ENCODE data around the gene NR1H2. TPM values are rescaled to one million over a fixed set of nuclear protein-coding genes. Genes with fewer than 3 reads are reported as not detected.

The NR1H2 gene
- total RNA-seq, 1 donor, result 113 TPM

GRCh38 chr19:50418176-50419021, 42.1 kb downstream of the NR1H2 start, which contains the start of gene SPIB:
SPIB (plus strand) TSS chr19:50418938; CDS start chr19:50418963, 25 bp downstream.
- H3K27ac ChIP-seq (ENCODE audit: low read depth, low read length), result no peak within 1 kb of the TSS
- peaks cover 10% of the 10 kb centered on the region for H3K27me3 ChIP-seq (ENCODE audit: insufficient read depth, low read length)
- DNase-seq (ENCODE audit: insufficient read length, low spot score, missing footprints), result no peak
- H3K4me1 ChIP-seq (ENCODE audit: insufficient read depth, low read length), result no peaks in the 10 kb centered on the region
- H3K9me3 ChIP-seq (ENCODE audit: low read depth, low read length), result no peaks in the 10 kb centered on the region
- H3K4me3 ChIP-seq (ENCODE audit: insufficient read depth, low read length), result no peak within 1 kb of the TSS
- no peaks in the 10 kb centered on the region for H4K20me1 ChIP-seq (ENCODE audit: insufficient read depth, low read length)
- H2AFZ ChIP-seq (ENCODE audit: low read length), result no peak within 1 kb of the TSS
- H3K4me2 ChIP-seq (ENCODE audit: insufficient read depth, low read length), result no peak within 1 kb of the TSS
- no peaks in the 10 kb centered on the region for H3K36me3 ChIP-seq (ENCODE audit: insufficient read depth, low read length)
- H3K79me2 ChIP-seq (ENCODE audit: insufficient read depth, low read length), result no peaks in the 10 kb centered on the region
- TF ChIP-seq CTCF (IDR thresholded peaks at IDR 0.05; ENCODE audit: extremely low read depth, low read depth, low read length), result no peak

- H2AFZ ChIP-seq (ENCODE audit: low read length), result no peak overlapping the region
- no peaks in the 10 kb centered on the region for H4K20me1 ChIP-seq (ENCODE audit: insufficient read depth, low read length)
- H3K4me2 ChIP-seq (ENCODE audit: insufficient read depth, low read length), result no peak overlapping the region
- DNase-seq (ENCODE audit: insufficient read length, low spot score, missing footprints), result no peak
- no peak for TF ChIP-seq CTCF (IDR thresholded peaks at IDR 0.05; ENCODE audit: extremely low read depth, low read depth, low read length)
- no peak overlapping the region for H3K4me3 ChIP-seq (ENCODE audit: insufficient read depth, low read length)
- H3K4me1 ChIP-seq (ENCODE audit: insufficient read depth, low read length), result no peaks in the 10 kb centered on the region
- no peak overlapping the region for H3K27ac ChIP-seq (ENCODE audit: low read depth, low read length)
- H3K36me3 ChIP-seq (ENCODE audit: insufficient read depth, low read length), result no peaks in the 10 kb centered on the region
- H3K79me2 ChIP-seq (ENCODE audit: insufficient read depth, low read length), result no peaks in the 10 kb centered on the region
- H3K27me3 ChIP-seq (ENCODE audit: insufficient read depth, low read length), result peaks cover 10% of the 10 kb centered on the region
- no peaks in the 10 kb centered on the region for H3K9me3 ChIP-seq (ENCODE audit: low read depth, low read length)
Observed at GRCh38 chr19:50419022-50419579, 42.8 kb downstream of the NR1H2 start.

- Histone ChIP-seq H3K9me3 (ENCODE audit: low read depth, low read length) (no peaks in the 10 kb centered on the region), H3K4me1 (ENCODE audit: insufficient read depth, low read length) (no peaks in the 10 kb centered on the region), H3K4me3 (ENCODE audit: insufficient read depth, low read length) (no peak overlapping the region), H2AFZ (ENCODE audit: low read length) (no peak overlapping the region), H3K36me3 (ENCODE audit: insufficient read depth, low read length) (no peaks in the 10 kb centered on the region), H3K4me2 (ENCODE audit: insufficient read depth, low read length) (no peak overlapping the region), H3K27ac (ENCODE audit: low read depth, low read length) (no peak overlapping the region), H4K20me1 (ENCODE audit: insufficient read depth, low read length) (no peaks in the 10 kb centered on the region), H3K79me2 (ENCODE audit: insufficient read depth, low read length) (no peaks in the 10 kb centered on the region), H3K27me3 (ENCODE audit: insufficient read depth, low read length) (peaks cover 10% of the 10 kb centered on the region)
- TF ChIP-seq CTCF (IDR thresholded peaks at IDR 0.05; ENCODE audit: extremely low read depth, low read depth, low read length), result no peak
- no peak for DNase-seq (ENCODE audit: insufficient read length, low spot score, missing footprints)
Observed at GRCh38 chr19:50419580-50420035, 43.4 kb downstream of the NR1H2 start.

GRCh38 chr19:50420127-50420526, 43.9 kb downstream of the NR1H2 start:
- DNase-seq (ENCODE audit: insufficient read length, low spot score, missing footprints), result no peak
- H3K27me3 ChIP-seq (ENCODE audit: insufficient read depth, low read length), result peaks cover 10% of the 10 kb centered on the region
- no peaks in the 10 kb centered on the region for H3K79me2 ChIP-seq (ENCODE audit: insufficient read depth, low read length)
- no peak overlapping the region for H3K27ac ChIP-seq (ENCODE audit: low read depth, low read length)
- H3K4me3 ChIP-seq (ENCODE audit: insufficient read depth, low read length), result no peak overlapping the region
- no peaks in the 10 kb centered on the region for H4K20me1 ChIP-seq (ENCODE audit: insufficient read depth, low read length)
- no peaks in the 10 kb centered on the region for H3K9me3 ChIP-seq (ENCODE audit: low read depth, low read length)
- no peak overlapping the region for H2AFZ ChIP-seq (ENCODE audit: low read length)
- H3K36me3 ChIP-seq (ENCODE audit: insufficient read depth, low read length), result no peaks in the 10 kb centered on the region
- no peak overlapping the region for H3K4me2 ChIP-seq (ENCODE audit: insufficient read depth, low read length)
- TF ChIP-seq CTCF (IDR thresholded peaks at IDR 0.05; ENCODE audit: extremely low read depth, low read depth, low read length), result no peak
- no peaks in the 10 kb centered on the region for H3K4me1 ChIP-seq (ENCODE audit: insufficient read depth, low read length)
